Spinal cord (tissue), 4 donors: ENCODE measurements around the gene OSBP. TPM values are rescaled to one million over a fixed set of nuclear protein-coding genes. Genes with fewer than 3 reads are reported as not detected.

Experiments
- polyA plus RNA-seq, 2 donors: library from polyadenylated mRNA; unstranded; fragments of 120-200 nt; gene quantifications; one replicate each; pipeline ENCODE4 v1.2.1, GENCODE V29; 2013; ENCODE audit not compliant: insufficient read length in 2 of 2
- small RNA-seq: library from RNA; depleted of rRNA; stranded (forward); fragments of <200 nt; gene quantifications from one replicate; pipeline ENCODE3, GENCODE V24; 2014; ENCODE audit warnings: low replicate concordance
- total RNA-seq, 2 donors: library from RNA; depleted of rRNA in 1 of 2; stranded (reverse); fragments of 120-200 nt in 1 of 2; fragments of >200 nt in 1 of 2; gene quantifications; one replicate each; pipeline versions ENCODE4 v1.2.3 to v1.2.4, GENCODE V29; 2013 to 2014

OSBP gene
- total and polyA plus RNA-seq, 4 donors: 28.6 to 42.6 (median 34.6) TPM

Small RNA genes lying within 50 kb of the gene (small RNA-seq; reads per million reads assigned to genes)
- gene MIR3162: not detected

Other genes with a start within 250 kb of the OSBP start
- not detected for gene OR5A2, start 189.4 kb downstream of the OSBP start, total RNA-seq
- under 1 TPM in 1 of 2 donors, not detected in 1; 0.05 TPM for gene OR5A2, start 189.4 kb downstream of the OSBP start, polyA plus RNA-seq
- gene OR5A1, start 179.3 kb downstream of the OSBP start, total RNA-seq: not detected
- gene OR5A1, start 179.3 kb downstream of the OSBP start, polyA plus RNA-seq: under 1 TPM in 1 of 2 donors, not detected in 1; 0.08 TPM
- not detected for gene OR4D6, start 158.8 kb downstream of the OSBP start, total RNA-seq
- not detected for gene OR4D6, start 158.8 kb downstream of the OSBP start, polyA plus RNA-seq
- not detected for gene OR4D10, start 142.5 kb downstream of the OSBP start, total RNA-seq
- not detected for gene OR4D10, start 142.5 kb downstream of the OSBP start, polyA plus RNA-seq
- not detected for gene OR4D11, start 112.2 kb downstream of the OSBP start, total RNA-seq
- gene OR4D11, start 112.2 kb downstream of the OSBP start, polyA plus RNA-seq: not detected
- not detected for gene OR4D9, start 104.2 kb downstream of the OSBP start, total RNA-seq
- gene OR4D9, start 104.2 kb downstream of the OSBP start, polyA plus RNA-seq: under 1 TPM in 1 of 2 donors, not detected in 1; 0.05 TPM
- gene PATL1, start 53.3 kb upstream of the OSBP start, total RNA-seq: 10 to 100 TPM in 1 of 2 donors, 1 to 10 TPM in 1; 7.0 to 12.3 TPM
- 10 to 100 TPM; 29.7 to 30.4 TPM for gene PATL1, start 53.3 kb upstream of the OSBP start, polyA plus RNA-seq
- not detected for gene OR10V1, start 98.1 kb upstream of the OSBP start, total RNA-seq
- gene OR10V1, start 98.1 kb upstream of the OSBP start, polyA plus RNA-seq: not detected
- gene STX3, start 139.6 kb upstream of the OSBP start, total RNA-seq: 10 to 100 TPM; 10.1 to 11.4 TPM
- 10 to 100 TPM; 12.2 to 15.5 TPM for gene STX3, start 139.6 kb upstream of the OSBP start, polyA plus RNA-seq
- gene MRPL16, start 195.0 kb upstream of the OSBP start, total RNA-seq: 10 to 100 TPM; 26.6 to 54.1 TPM
- 10 to 100 TPM; 40.5 to 50.0 TPM for gene MRPL16, start 195.0 kb upstream of the OSBP start, polyA plus RNA-seq
- not detected for gene CBLIF, start 229.7 kb upstream of the OSBP start, total RNA-seq
- not detected for gene CBLIF, start 229.7 kb upstream of the OSBP start, polyA plus RNA-seq